Lower lobe of right lung (tissue), 2 donors: Measurements from ENCODE around the gene NAP1L4. TPM values are rescaled to one million over a fixed set of nuclear protein-coding genes. Genes with fewer than 3 reads are reported as not detected.

Experiments used
- ATAC-seq, 2 donors: fragments of 200-7000 bp; cut with Tn5 transposase; one replicate each; pipeline ENCODE4 v1.9.1; 2020 to 2022; ENCODE audit warnings: mild to moderate bottlenecking in 2 of 2, moderate library complexity in 2 of 2
- DNase-seq: peaks from one replicate; pipeline ENCODE4 v3.0.0-alpha.2; 2020
- H3K27ac ChIP-seq: fragments of 200-600 bp; one replicate; pipeline ENCODE4 v1.8.0; 2022
- H3K27me3 ChIP-seq: fragments of 200-600 bp; one replicate; pipeline ENCODE4 v1.8.0; 2022; ENCODE audit warnings: low read depth
- H3K36me3 ChIP-seq: fragments of 200-600 bp; one replicate; pipeline ENCODE4 v1.8.0; 2022; ENCODE audit warnings: mild to moderate bottlenecking
- H3K4me1 ChIP-seq: fragments of 200-600 bp; one replicate; pipeline ENCODE4 v1.8.0; 2022
- H3K4me3 ChIP-seq: fragments of 200-600 bp; one replicate; pipeline ENCODE4 v1.8.0; 2022; ENCODE audit warnings: mild to moderate bottlenecking
- H3K9me3 ChIP-seq: fragments of 200-600 bp; one replicate; pipeline ENCODE4 v1.8.0; 2022
- CTCF ChIP-seq: fragments of 200-600 bp; IDR thresholded peaks from one replicate; pipeline ENCODE4 v1.8.0; 2022; ENCODE audit warnings: antibody characterized with exemption, mild to moderate bottlenecking
- intact Hi-C: fragments of 100-400 bp; cut with DNase I; formaldehyde crosslinking; loops from one replicate; pipeline ENCODE4 v1.11.0; 2022
- total RNA-seq: library from RNA; stranded (reverse); fragmentation: NEBNext Ultra II Directional; extraction: Animal tissue kit (Norgen Biotek cat#: 25700); gene quantifications from one replicate; pipeline ENCODE4 v1.2.1, GENCODE V29; 2021
- donor health status: DM: no; HTN: yes; CAD: no; lungs with severe emphysema.

The NAP1L4 gene
- total RNA-seq, 1 donor from 2014 or later = 96.8 TPM

GRCh38 chr11:3010004-3010403 is 17.9 kb upstream of the NAP1L4 start:
- no peaks in the 10 kb centered on the region for H3K4me1 ChIP-seq
- ATAC-seq (no peak), DNase-seq (no peak)
- H3K36me3 ChIP-seq = peaks cover 87% of the 10 kb centered on the region
- no peaks in the 10 kb centered on the region for H3K27me3 ChIP-seq
- intact Hi-C loops = no loop called here
- H3K27ac ChIP-seq = no peak overlapping the region
- no peak for TF ChIP-seq CTCF
- no peak overlapping the region for H3K4me3 ChIP-seq
- no peaks in the 10 kb centered on the region for H3K9me3 ChIP-seq

- Histone ChIP-seq H3K36me3 (peaks cover 87% of the 10 kb centered on the region), H3K27ac (no peak overlapping the region)
- intact Hi-C loops = no loop called here
Measured at GRCh38 chr11:3009481-3009880, 17.4 kb upstream of the NAP1L4 start.

GRCh38 chr11:3008746-3009336 is 16.7 kb upstream of the NAP1L4 start:
- H3K9me3 ChIP-seq = no peaks in the 10 kb centered on the region
- ATAC-seq = no peak
- DNase-seq = no peak
- H3K36me3 ChIP-seq = peaks cover 87% of the 10 kb centered on the region
- H3K27ac ChIP-seq = no peak overlapping the region
- H3K27me3 ChIP-seq = no peaks in the 10 kb centered on the region
- TF ChIP-seq CTCF = no peak
- no peak overlapping the region for H3K4me3 ChIP-seq
- intact Hi-C loops = no loop called here
- no peaks in the 10 kb centered on the region for H3K4me1 ChIP-seq

More at GRCh38 chr11:3009481-3009880, 17.4 kb upstream of the NAP1L4 start:
- DNase-seq = no peak
- no peaks in the 10 kb centered on the region for H3K27me3 ChIP-seq
- H3K9me3 ChIP-seq = no peaks in the 10 kb centered on the region
- no peak for ATAC-seq
- no peaks in the 10 kb centered on the region for H3K4me1 ChIP-seq
- TF ChIP-seq CTCF = no peak
- H3K4me3 ChIP-seq = no peak overlapping the region

- Histone ChIP-seq H3K4me3 (peak overlapping the region; percentile 25), H3K9me3 (no peaks in the 10 kb centered on the region), H3K36me3 (peaks cover 87% of the 10 kb centered on the region), H3K27ac (peak overlapping the region; percentile 58), H3K27me3 (no peaks in the 10 kb centered on the region), H3K4me1 (no peaks in the 10 kb centered on the region)
- TF ChIP-seq CTCF = no peak
- ATAC-seq (no peak), DNase-seq (no peak)
- intact Hi-C loops = no loop called here
Measured at GRCh38 chr11:3007404-3008010, 15.4 kb upstream of the NAP1L4 start.

- Histone ChIP-seq H3K4me3 (peak overlapping the region; percentile 25), H3K4me1 (no peaks in the 10 kb centered on the region), H3K27ac (peak overlapping the region; percentile 58), H3K27me3 (no peaks in the 10 kb centered on the region), H3K9me3 (no peaks in the 10 kb centered on the region), H3K36me3 (peaks cover 87% of the 10 kb centered on the region)
- peak; percentile 88 for DNase-seq
- ATAC-seq = peak; percentile 92 to 95
- no peak for TF ChIP-seq CTCF
- intact Hi-C loops = no loop called here
Measured at GRCh38 chr11:3006505-3007260, 14.6 kb upstream of the NAP1L4 start.
